Transverse colon (tissue), 4 donors: ENCODE measurements around the gene RAPGEF2.

Experiments used
- EP300 ChIP-seq: sonication (generic); formaldehyde crosslinking; IDR thresholded peaks from one replicate; pipeline ENCODE4 v1.6.1; 2017; ENCODE audit warnings: antibody characterized with exemption, low read depth
- POLR2A ChIP-seq: fragments of 450-650 bp; IDR thresholded peaks from one replicate; pipeline ENCODE4 v1.6.1; 2016; ENCODE audit warnings: antibody characterized with exemption, mild to moderate bottlenecking, moderate library complexity
- POLR2AphosphoS5 ChIP-seq, 3 donors: sonication (generic); formaldehyde crosslinking; IDR thresholded peaks; one replicate each; pipeline ENCODE4 v1.6.1; 2016; ENCODE audit warnings: antibody characterized with exemption in 3 of 3
- TF ChIP-seq, protein P1 (sequence below), 5 experiments: fragments of 200-600 bp in 3 of 5; fragments of 450-650 bp in 2 of 5; sonication (generic) in 3 of 5; IDR thresholded peaks; 1 replicate in 2 of 5; 2 replicates in 3 of 5; pipeline ENCODE4 v1.5.1; 2016 to 2017; ENCODE audit warnings: antibody characterized with exemption in 5 of 5, inconsistent platforms in 3 of 5, mild to moderate bottlenecking in 2 of 5, moderate library complexity in 1 of 5

DNA sequence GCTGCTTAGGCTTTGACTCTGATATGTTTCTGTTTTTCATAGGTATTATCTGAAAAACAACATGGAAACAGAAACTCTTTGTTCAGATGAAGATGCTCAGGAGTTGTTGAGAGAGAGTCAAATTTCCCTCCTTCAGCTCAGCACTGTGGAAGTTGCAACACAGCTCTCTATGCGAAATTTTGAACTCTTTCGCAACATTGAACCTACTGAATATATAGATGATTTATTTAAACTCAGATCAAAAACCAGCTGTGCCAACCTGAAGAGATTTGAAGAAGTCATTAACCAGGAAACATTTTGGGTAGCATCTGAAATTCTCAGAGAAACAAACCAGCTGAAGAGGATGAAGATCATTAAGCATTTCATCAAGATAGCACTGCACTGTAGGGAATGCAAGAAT is 238.6 kb downstream of the RAPGEF2 start:
- TF ChIP-seq, protein P1, sequence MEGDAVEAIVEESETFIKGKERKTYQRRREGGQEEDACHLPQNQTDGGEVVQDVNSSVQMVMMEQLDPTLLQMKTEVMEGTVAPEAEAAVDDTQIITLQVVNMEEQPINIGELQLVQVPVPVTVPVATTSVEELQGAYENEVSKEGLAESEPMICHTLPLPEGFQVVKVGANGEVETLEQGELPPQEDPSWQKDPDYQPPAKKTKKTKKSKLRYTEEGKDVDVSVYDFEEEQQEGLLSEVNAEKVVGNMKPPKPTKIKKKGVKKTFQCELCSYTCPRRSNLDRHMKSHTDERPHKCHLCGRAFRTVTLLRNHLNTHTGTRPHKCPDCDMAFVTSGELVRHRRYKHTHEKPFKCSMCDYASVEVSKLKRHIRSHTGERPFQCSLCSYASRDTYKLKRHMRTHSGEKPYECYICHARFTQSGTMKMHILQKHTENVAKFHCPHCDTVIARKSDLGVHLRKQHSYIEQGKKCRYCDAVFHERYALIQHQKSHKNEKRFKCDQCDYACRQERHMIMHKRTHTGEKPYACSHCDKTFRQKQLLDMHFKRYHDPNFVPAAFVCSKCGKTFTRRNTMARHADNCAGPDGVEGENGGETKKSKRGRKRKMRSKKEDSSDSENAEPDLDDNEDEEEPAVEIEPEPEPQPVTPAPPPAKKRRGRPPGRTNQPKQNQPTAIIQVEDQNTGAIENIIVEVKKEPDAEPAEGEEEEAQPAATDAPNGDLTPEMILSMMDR (IDR thresholded peaks at IDR 0.05), result no peak
- TF ChIP-seq POLR2A (no peak), POLR2AphosphoS5 (IDR thresholded peaks at IDR 0.05) (no peak), EP300 (no peak)
